Stimulated activated CD8-positive, alpha-beta memory T cell treated with anti-CD3 and anti-CD28 coated beads, Interleukin-12 subunit alpha, Interleukin-12 subunit beta, amount 100 ng/mL, for 24 hours (primary cell): Measurements from ENCODE around the gene SCN5A.

ENCODE experiments used
- DNase-seq: peaks from one replicate; pipeline ENCODE4 v3.0.0-alpha.2; 2020; ENCODE audit errors: extremely low read depth

The SCN5A gene

DNA sequence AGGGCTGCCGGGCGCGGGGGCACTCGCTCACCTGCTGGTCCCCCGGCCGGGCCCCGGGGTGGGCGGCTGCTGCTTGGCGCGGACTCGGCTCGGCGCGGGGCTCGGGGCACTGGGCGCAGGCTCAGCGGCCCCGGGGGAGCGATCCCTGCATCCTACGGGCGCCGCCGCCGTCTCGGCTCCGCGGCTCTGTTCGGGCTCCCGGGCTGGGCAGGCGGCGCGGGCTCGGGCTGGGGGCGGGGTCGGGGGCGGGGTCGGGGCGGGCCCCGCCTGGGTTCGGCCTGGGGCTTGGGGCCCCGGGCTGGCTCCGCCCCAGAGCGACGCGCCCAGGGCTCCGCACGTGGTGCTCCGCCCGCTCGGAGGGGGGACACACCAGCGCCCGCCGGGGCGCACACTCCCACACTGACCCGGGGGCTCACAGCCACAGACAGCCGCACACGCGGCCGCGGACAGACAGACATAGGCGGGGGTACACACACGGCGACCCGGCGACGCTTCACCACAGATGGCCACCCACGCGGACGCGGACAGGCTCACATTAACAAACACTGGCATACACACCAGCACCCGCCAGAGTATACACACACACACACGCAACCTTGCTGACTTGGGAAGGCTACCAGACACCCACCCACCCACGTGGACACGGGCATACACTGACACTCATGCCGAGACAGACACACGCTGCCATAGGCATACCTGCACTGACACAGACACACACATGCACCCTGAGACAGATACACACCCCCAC, at the start of gene SCN5A:
SCN5A (minus strand) TSS at position 188 of the 748 bp plus-strand sequence. CDS start 16,380 bp downstream, outside the sequence.
- DNase-seq = no peak

- DNase-seq = no peak
Measured at GRCh38 chr3:38698760-38699159, 49.3 kb upstream of the SCN5A start.

GRCh38 chr3:38698061-38698460, 48.6 kb upstream of the SCN5A start:
- DNase-seq = no peak

DNA sequence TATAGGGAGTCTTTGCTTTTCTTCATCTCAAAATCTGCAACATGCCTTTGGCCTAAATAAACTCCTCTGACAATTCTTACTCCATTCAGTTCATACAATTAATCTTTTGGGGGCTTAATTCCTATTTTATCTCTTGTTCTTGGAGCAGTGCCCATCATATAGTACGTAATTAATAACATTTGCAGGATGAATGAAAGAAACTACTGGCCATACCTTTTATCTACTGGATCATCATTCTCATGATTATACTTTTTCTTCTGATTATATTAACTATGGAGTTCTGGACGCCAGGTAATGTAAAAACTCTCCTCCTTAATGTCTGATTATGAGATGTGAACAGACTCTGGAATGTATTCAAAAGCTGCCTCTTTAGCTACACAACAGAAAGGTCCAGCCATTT, 46.5 kb upstream of the SCN5A start:
- no peak for DNase-seq

DNA sequence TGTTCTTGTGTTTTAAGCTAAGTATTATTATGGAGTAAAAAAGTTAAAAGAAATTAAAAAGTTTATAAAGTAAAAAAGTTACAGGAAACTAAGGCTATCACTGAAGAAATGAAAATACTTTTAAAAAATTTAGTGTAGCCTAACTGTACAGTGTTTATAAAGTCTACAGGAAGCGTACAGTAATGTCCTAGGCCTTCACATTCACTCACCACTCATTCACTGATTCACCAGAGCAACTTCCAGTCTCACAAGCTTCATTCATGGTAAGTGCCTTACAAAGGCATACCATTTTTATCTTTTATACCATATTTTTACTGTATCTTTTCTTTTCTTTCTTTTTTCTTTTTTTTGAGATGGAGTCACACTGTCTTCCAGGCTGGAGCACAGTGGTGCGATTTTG, 40.7 kb upstream of the SCN5A start:
- DNase-seq = no peak

DNA sequence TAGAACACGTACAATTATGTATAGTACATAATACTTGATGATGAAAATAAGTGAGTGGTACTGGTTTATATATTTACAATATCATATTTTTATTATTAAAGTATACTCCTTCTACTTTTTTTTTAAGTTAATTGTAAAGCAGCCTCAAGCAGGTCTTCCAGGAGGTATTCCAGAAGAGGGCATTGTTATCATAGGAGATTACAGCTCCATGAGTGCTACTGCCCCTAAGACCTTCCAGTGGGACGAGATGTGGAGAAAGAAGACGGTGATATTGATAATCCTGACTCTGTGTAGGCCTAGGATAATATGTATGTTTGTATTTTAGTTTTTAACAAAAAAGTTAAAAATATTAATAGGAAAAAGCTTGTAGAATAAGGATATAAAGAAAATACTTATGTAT, 40.3 kb upstream of the SCN5A start:
- DNase-seq = no peak

DNA sequence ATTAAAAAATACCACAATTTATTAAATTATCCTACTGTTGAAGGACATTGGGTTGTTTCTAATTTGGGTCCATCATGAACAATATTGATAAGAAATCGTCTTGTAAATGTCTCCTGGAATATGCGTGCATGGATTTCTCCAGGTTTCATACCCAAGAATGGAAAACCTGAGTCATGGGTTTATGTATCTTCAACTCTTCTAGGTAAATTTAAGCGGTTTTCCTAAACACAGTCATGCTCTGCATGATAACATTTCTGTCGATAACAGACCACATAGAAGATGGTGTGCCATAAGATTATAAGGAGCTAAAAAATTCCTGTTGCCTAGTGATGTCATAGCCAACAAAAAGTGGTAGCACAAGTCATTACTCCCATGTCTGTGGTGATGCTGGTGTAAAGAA, 39.9 kb upstream of the SCN5A start:
- no peak for DNase-seq

GRCh38 chr3:38687321-38687720, 37.8 kb upstream of the SCN5A start:
- DNase-seq = no peak

GRCh38 chr3:38684546-38684945, 35.1 kb upstream of the SCN5A start:
- DNase-seq = no peak

DNA sequence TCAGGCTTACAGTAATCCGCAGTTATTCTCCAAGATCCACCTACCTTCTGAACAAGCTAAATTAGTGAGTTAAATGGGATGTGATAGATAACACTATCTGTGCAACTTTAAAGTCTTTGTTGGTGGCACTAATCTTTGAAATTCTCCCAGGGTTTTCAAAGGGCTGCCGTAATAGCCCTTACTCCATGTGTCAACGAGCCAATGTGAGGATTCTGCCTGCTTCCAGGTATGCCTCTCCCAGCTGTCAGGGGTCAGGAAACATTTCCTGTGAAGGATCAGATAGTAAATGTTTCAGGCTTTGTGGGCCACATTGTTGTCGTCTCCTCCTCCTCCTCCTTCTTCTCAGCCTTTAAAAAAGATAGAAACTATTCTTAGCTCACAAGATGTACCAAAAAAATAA, 20.2 kb upstream of the SCN5A start:
- no peak for DNase-seq

GRCh38 chr3:38662544-38662943, 13.1 kb upstream of the SCN5A start:
- DNase-seq = no peak

- DNase-seq = no peak
Measured at GRCh38 chr3:38658841-38659240, 9.4 kb upstream of the SCN5A start.

DNA sequence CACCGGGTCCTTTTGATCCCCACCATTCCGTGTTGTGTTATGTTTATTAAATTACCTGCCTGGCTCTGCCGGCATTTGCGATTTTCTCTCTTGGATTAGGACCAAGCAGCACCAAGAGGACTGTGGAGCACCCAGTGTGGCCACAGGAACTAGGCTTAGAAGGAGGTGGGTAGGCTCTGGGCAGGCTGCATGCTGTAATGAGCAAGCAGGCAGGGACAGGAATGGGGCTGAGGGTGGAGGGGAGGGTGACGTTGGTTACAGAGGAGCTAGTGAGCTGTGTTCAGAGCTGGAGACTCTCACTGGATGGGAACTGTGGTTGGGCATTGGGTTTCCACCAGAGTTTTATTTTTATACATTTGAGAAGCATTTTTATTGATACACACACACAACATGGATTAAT, 7.9 kb upstream of the SCN5A start:
- no peak for DNase-seq

GRCh38 chr3:38655708-38656300, 6.3 kb upstream of the SCN5A start:
- no peak for DNase-seq

GRCh38 chr3:38653685-38654537, 4.4 kb upstream of the SCN5A start:
- no peak for DNase-seq

DNA sequence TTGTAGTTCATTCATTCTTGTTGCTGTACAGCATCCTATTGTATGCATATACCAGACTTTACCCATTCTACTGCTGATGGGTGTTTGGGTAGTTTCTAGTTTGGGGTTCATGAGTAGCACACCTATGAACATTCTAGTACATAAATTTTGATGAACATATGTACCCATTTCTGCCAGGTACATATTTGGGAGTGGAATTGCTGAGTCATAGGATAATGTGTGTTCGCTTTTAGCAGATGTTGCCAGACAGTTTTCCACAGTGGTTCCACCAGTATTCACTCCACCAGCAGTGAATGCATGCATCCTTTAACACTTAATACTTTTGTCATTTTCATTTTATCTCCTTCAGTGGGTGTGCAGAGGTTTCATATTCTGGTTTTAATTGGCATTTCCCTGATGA, 3.4 kb upstream of the SCN5A start:
- DNase-seq = no peak

- peak; percentile 33 for DNase-seq
Measured at GRCh38 chr3:38651153-38651789, 1.8 kb upstream of the SCN5A start.

DNA sequence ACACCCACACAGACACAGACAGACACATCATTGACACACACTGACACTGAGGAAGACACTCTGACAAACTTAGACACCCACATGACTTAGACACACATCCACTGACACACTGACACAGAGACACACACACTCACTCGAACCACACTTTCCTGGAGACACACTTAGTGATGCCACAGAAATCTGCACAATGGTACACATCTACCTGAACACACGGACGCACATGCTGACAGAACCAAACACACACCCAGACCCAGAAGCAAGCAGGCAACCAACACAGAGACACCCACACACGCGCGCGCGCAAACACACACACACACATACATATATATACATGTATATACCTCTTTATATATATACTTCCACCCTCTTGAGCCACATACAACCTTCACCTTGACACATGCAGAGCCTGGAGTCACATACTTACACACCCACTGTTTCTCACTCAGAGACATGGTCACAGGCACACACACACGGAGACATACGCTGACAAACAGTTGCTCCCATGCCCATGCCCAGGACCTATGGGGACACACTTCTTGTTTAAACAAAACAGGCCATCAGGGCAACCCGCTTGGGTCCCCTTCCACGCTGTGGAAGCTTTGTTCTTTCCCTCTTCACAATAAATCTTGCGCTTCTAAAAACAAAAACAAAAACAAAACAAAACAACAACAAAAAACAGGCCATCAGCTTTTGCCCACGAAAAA, 913 bp upstream of the SCN5A start:
- DNase-seq = no peak

- DNase-seq = no peak
Measured at GRCh38 chr3:38648659-38649499, 608 bp downstream of the SCN5A start.

DNA sequence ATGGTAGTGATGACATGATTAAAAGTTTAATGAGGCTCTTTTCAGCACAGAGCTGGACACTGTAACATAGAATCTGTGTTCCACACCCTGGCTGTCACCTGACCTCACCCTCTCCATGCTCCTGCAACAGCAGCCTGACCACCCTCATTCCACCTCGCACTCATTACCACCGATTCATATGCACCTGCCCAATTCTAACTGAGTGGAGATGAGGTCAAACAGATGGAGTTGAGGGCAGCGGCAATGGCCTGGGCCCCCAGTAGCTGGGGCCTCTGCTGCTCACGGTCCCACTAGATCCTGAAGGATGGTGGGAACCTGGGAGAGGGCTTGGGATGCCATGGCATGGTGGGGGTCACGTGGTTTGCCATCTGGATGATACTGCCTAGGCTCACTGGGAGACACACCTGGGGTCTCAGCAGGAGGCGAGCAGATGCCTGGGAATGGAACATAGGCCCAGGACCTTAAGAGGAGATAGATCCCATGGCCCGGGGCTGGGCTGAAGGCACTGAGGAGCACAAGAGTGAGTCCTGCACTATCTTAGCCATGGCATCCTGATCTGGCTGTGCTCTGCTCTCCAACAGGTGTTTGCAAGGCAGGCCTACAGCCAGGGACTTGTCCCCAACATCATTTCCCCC, 1.3 kb downstream of the SCN5A start:
- no peak for DNase-seq
